Cerebellar nuclear complex (tissue), 1 donor: ENCODE data around the gene LANCL3.
"Not testable (repeated sequence)": the region's sequence is repeated elsewhere in the genome, so short reads cannot be mapped to it uniquely, and the experiment has no call there.

Experiments used
- DNase-seq, 2 experiments: peaks; one replicate each; lab custom pipeline; 2025; lab: John Stamatoyannopoulos, UW

Gene LANCL3

GRCh38 chrX:37627602-37628001 is 56.1 kb downstream of the LANCL3 start:
- no peak for DNase-seq

GRCh38 chrX:37638047-37638446 is 66.6 kb downstream of the LANCL3 start:
- DNase-seq = no peak

GRCh38 chrX:37640142-37640541 is 68.7 kb downstream of the LANCL3 start:
- no peak for DNase-seq

DNA sequence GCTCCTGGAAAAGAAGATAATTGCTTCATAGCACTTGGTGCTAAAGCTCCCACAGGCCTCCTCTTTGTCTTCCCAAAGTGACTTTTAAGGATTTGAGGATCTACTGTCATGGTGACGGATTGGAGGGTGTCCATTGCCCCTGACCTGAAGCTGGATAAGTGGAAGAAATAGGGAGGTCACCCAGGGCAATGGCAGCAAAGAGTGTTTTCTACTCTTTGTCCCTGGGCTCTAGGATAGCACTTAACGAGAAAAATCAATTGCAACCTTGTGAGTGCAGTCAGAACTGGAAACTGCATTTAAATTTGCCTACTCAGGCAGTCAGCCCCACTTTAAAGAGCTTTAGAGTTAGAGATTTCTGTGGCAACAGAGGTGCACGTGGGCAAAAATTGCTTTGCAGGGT is 70.4 kb downstream of the LANCL3 start:
- no peak for DNase-seq

GRCh38 chrX:37644381-37645305 is 73.2 kb downstream of the LANCL3 start:
- DNase-seq = no peak

- no peak for DNase-seq
Observed at GRCh38 chrX:37646254-37646653, 74.8 kb downstream of the LANCL3 start.

- DNase-seq = not testable (repeated sequence)
Observed at GRCh38 chrX:37650879-37651278, 79.4 kb downstream of the LANCL3 start.

DNA sequence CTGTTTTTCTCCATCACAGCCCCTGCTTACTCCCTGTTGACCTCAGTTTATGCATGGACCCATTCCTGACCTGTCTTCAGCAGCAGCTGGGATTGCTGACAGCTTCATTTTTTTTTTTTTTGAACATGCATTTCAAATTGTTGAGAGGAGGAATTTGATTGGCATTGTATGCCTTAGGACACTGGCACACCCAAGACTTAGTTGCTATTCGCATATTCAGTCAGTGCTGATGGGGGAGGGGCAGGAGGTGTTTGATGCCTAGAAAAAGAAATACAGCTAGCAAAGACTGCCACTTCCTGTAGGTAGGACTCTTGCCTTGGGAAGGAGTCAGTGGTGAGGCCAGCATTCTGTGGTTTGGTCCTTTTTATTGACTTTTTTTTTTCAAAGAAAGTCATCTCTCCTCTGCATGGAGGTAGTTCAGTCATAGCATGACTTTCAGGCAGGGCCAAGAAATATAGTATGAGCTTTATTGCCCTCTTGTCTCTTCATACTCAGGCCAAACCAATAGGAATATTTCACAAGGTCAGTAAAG is 80.5 kb downstream of the LANCL3 start:
- no peak for DNase-seq

GRCh38 chrX:37652589-37653231 is 81.2 kb downstream of the LANCL3 start:
- DNase-seq = no peak

- DNase-seq = no peak
Observed at GRCh38 chrX:37653397-37654085, 82.1 kb downstream of the LANCL3 start.

DNA sequence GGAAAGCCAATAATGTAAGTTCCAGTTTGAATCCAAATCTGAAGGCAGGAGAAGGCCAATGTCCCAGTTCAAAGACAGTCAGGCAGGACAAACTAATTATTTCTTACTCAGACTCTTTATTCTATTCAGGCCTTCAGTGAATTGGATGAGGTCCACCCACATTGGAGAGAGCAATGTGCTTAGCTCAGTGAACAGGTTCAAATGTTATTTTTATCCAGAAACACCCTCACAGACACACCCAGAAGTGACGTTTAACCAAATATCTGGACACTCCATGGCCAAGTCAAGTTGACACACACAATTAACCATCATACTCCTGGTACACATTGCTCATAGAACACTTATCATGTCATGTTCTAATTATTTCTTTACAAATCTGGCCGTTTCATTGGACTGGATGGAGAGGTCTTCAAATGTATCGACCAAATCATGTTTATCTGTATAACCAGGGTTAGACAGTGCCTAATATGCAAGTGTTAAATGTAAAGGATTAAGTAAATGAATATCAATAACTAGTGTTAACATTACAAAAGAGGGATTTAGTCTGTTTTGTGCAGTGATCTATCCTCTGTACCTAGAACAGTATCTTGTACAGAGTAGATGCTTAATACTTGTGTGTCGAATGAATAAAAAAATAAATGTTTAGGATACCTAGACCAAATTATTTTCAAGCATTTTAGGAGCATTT is 87.0 kb downstream of the LANCL3 start:
- DNase-seq = no peak

- DNase-seq = no peak
Observed at GRCh38 chrX:37659047-37659446, 87.6 kb downstream of the LANCL3 start.

DNA sequence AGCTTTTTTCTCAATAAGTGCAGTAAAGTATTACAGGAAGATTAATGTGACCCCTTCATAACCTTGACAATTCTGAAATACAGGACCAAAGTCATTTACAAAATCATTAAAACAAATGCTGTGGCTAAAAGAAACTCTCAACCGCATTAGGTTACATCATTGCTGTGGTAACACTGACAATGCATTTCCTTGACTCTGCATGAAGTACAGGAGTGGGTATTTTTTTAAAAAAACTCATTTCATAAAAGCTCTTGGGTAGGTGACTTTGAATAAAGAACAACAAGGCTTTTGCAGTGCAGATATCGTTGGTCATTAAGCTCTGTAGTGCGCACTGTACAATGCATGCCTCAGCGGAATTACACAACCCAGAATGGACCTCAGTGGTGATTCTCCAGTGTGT is 90.7 kb downstream of the LANCL3 start:
- DNase-seq = no peak

DNA sequence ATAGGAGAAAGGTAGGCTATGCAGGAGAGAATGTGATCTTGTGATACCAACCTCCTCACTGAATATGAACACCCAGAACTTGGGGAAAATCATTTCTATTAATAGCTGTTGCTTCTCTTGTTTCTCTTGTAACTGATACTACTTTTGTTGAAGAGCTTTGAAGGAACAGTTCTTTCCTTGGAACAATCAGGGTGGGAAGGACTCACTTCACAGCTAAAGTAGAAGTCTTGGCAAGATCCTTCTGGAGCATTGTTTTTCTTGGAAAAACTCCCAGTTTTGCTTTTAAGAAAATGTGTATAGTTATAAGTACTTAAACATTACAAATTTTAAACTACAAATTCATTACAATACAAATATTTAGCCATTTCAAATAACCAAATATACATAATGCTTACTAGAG is 95.1 kb downstream of the LANCL3 start:
- no peak for DNase-seq

- no peak for DNase-seq
Observed at GRCh38 chrX:37667141-37667540, 95.7 kb downstream of the LANCL3 start.

- DNase-seq = no peak
Observed at GRCh38 chrX:37672563-37672962, 101.1 kb downstream of the LANCL3 start.

GRCh38 chrX:37676811-37677210 is 105.3 kb downstream of the LANCL3 start:
- no peak for DNase-seq

DNA sequence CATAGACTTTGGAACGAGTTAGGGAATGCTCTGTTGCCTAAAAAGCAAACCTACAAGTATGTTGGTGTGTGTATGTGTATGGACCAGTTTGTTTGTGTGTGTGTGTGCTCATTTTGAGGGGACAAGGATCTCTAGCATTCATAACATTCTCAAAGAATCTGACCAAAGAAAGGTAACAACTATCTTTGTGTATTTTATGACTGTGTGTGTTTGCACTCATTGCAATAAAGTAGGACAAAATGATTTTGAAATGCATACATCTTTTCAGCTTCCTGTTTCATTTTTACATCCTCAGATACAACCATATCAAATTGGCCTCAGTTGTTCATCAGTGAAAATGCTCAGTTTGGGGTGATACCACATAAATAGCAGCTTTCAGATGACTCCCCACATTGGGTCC is 105.8 kb downstream of the LANCL3 start:
- DNase-seq = no peak

DNA sequence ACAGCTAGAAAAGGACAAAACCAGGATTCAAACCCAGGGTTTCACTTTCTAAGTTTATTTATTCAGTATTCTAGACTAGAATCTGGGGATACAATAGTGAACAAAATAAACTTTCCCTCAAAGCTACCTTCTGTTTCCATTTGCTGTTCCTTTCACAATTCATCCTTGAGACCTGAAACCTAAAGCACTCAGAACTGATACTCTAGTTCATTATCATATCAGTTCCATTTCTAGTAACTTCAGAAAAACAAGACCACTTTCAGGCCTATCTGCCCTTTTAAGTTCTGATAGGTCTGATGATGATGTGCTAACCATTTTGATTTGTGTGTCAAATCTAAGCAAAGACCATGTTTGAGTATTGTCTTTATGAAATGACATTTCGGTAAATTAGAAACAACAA is 106.3 kb downstream of the LANCL3 start:
- DNase-seq = no peak

- no peak for DNase-seq
Observed at GRCh38 chrX:37678574-37678973, 107.1 kb downstream of the LANCL3 start.

- DNase-seq = no peak
Observed at GRCh38 chrX:37679230-37679629, 107.8 kb downstream of the LANCL3 start.

DNA sequence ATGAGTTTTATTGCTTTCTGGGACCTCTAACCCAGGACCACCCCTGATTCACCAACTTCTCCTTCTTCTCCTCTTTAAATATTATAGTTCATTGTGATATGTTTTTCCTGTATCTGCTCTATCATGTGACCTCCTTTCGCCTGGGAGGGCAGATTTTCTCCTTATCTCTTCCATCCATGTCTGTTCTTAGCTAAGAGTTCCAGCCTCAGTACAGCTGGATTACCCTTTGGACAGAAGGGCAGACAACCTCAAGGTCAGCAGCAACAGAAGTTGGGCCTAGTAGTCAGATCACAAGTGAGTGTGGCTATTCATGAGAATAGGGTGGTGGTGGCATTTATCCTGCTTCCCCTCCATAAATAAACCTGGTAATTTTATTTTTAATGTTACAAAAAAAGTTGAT is 108.4 kb downstream of the LANCL3 start:
- no peak for DNase-seq
